ENCODE results near the gene CTTNBP2. TPM values are rescaled to one million over a fixed set of nuclear protein-coding genes. Genes with fewer than 3 reads are reported as not detected.

The CTTNBP2 gene
- total RNA-seq, 1 experiment from 2014 or later = 17.6 TPM

- no peaks in the 10 kb centered on the region for H3K36me3 Mint-ChIP-seq (ENCODE audit: insufficient read depth in 1 of 3, low read depth in 3 of 3)
- Histone ChIP-seq H4K91ac (ENCODE audit: insufficient read length, low read depth, low read length) (no peak overlapping the region), H3K4me2 (ENCODE audit: insufficient read depth, insufficient read length, low read length) (no peak overlapping the region), H2BK20ac (ENCODE audit: low read depth, low read length, poor library complexity, severe bottlenecking) (no peak overlapping the region), H2AK5ac (ENCODE audit: insufficient read length, low read length) (no peak overlapping the region), H3K79me1 (ENCODE audit: insufficient read depth, low read depth, low read length, poor library complexity, severe bottlenecking) (no peaks in the 10 kb centered on the region), H3K23me2 (ENCODE audit: insufficient read length, low read depth, low read length, poor library complexity, severe bottlenecking) (no peaks in the 10 kb centered on the region), H3K56ac (ENCODE audit: insufficient read length, low read depth, low read length) (no peak overlapping the region), H3K9ac (ENCODE audit: extremely low read depth, insufficient read length, low read length) (no peak overlapping the region), H3K27ac (ENCODE audit: insufficient read length, low read depth, low read length) (no peak overlapping the region), H4K5ac (ENCODE audit: insufficient read length, low read depth, low read length) (no peak overlapping the region), H2BK120ac (ENCODE audit: low read depth, low read length, poor library complexity, severe bottlenecking) (no peak overlapping the region), H2BK15ac (ENCODE audit: low read depth, low read length) (no peak overlapping the region), H2BK12ac (ENCODE audit: insufficient read length, low read depth, low read length) (no peak overlapping the region), H4K20me1 (ENCODE audit: control insufficient read depth, insufficient read depth, insufficient read length) (no peaks in the 10 kb centered on the region), H3T11ph (ENCODE audit: low read length) (no peak overlapping the region), H2AFZ (ENCODE audit: low read length) (no peak overlapping the region), H3K4ac (ENCODE audit: low read depth, low read length) (no peak overlapping the region), H3K4me1 (ENCODE audit: insufficient read depth, low read length) (no peaks in the 10 kb centered on the region), H3K79me2 (ENCODE audit: insufficient read depth, low read length) (no peaks in the 10 kb centered on the region), H3K27me3 (ENCODE audit: insufficient read depth, low read length) (no peaks in the 10 kb centered on the region), H3K18ac (ENCODE audit: insufficient read length, low read depth, low read length) (no peak overlapping the region), H3K9me3 (ENCODE audit: control insufficient read depth, low read depth, low read length) (no peaks in the 10 kb centered on the region), H2BK5ac (ENCODE audit: insufficient read length, low read length) (no peak overlapping the region), H4K8ac (replicated peaks; ENCODE audit: insufficient read length, low read depth, low read length) (no peak overlapping the region), H3K23ac (ENCODE audit: insufficient read length, low read depth, low read length) (no peak overlapping the region), H3K14ac (ENCODE audit: insufficient read depth, low read length) (no peak overlapping the region)
- H3K9me3 Mint-ChIP-seq = no peaks in the 10 kb centered on the region
- peaks cover 4% of the 10 kb centered on the region in 2 experiments; a peak in 3 of 4 replicates for H3K4me1 Mint-ChIP-seq
- H3K27ac Mint-ChIP-seq = no peak overlapping the region
- TF ChIP-seq, protein P1, sequence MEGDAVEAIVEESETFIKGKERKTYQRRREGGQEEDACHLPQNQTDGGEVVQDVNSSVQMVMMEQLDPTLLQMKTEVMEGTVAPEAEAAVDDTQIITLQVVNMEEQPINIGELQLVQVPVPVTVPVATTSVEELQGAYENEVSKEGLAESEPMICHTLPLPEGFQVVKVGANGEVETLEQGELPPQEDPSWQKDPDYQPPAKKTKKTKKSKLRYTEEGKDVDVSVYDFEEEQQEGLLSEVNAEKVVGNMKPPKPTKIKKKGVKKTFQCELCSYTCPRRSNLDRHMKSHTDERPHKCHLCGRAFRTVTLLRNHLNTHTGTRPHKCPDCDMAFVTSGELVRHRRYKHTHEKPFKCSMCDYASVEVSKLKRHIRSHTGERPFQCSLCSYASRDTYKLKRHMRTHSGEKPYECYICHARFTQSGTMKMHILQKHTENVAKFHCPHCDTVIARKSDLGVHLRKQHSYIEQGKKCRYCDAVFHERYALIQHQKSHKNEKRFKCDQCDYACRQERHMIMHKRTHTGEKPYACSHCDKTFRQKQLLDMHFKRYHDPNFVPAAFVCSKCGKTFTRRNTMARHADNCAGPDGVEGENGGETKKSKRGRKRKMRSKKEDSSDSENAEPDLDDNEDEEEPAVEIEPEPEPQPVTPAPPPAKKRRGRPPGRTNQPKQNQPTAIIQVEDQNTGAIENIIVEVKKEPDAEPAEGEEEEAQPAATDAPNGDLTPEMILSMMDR (conservative IDR thresholded peaks at IDR 0.05) = no peak
- H3K27me3 Mint-ChIP-seq (ENCODE audit: low read depth) = no peaks in the 10 kb centered on the region
- DNase-seq = no peak
- no peak overlapping the region for H3K4me3 Mint-ChIP-seq
Measured at GRCh38 chr7:117665368-117665767, 207.9 kb downstream of the CTTNBP2 start.
